Esophagus squamous epithelium (tissue), 5 donors: ENCODE measurements around the gene NRXN3. TPM values are rescaled to one million over a fixed set of nuclear protein-coding genes. Genes with fewer than 3 reads are reported as not detected.

ENCODE experiments used
- DNase-seq: peaks from one replicate; lab custom pipeline; 2025; lab: John Stamatoyannopoulos, UW
- H3K27ac ChIP-seq, 4 donors: fragments of 200-600 bp; sonication (generic); one replicate each; pipeline ENCODE4 v1.5.1; 2016 to 2019; ENCODE audit warnings: mild to moderate bottlenecking in 1 of 4
- H3K27me3 ChIP-seq, 4 donors: fragments of 200-600 bp; sonication (generic); 1 replicate in 3 of 4; 2 replicates in 1 of 4; pipeline versions ENCODE4 v1.5.1 to v1.6.0; 2017 to 2021; ENCODE audit warnings: antibody characterized with exemption in 1 of 4
- H3K36me3 ChIP-seq, 3 donors: fragments of 200-600 bp; sonication (generic); one replicate each; pipeline ENCODE4 v1.5.1; 2016 to 2019
- H3K4me1 ChIP-seq, 3 donors: fragments of 200-600 bp; sonication (generic); one replicate each; pipeline ENCODE4 v1.5.1; 2017 to 2019
- H3K4me3 ChIP-seq, 4 donors: fragments of 200-600 bp; sonication (generic); 1 replicate in 3 of 4; 2 replicates in 1 of 4; pipeline ENCODE4 v1.5.1; 2016 to 2019; ENCODE audit warnings: mild to moderate bottlenecking in 2 of 4, moderate library complexity in 1 of 4
- H3K9me3 ChIP-seq, 3 donors: fragments of 200-600 bp; sonication (generic); one replicate each; pipeline ENCODE4 v1.5.1; 2016 to 2019
- POLR2A ChIP-seq, 4 donors: fragments of 450-650 bp; IDR thresholded peaks; one replicate each; pipeline ENCODE4 v1.6.1; 2017; ENCODE audit warnings: antibody characterized with exemption in 4 of 4, mild to moderate bottlenecking in 4 of 4, moderate library complexity in 3 of 4
- WGBS, 2 donors: methylation state at CpG; one replicate each; pipeline ENCODE4 v1.1.5; 2018; 5-methylcytosine and 5-hydroxymethylcytosine counted together
- intact Hi-C: fragments of 100-400 bp; cut with DNase I; formaldehyde crosslinking; loops from one replicate; pipeline ENCODE4 v1.15.0; 2022
- total RNA-seq, 4 donors: library from RNA; depleted of rRNA; stranded (reverse); fragments of >200 nt; gene quantifications; one replicate each; pipeline ENCODE4 v1.1.0, GENCODE V29; 2016
- TF ChIP-seq, protein P1 (sequence below), 6 experiments: fragments of 450-650 bp in 4 of 6; fragments of 200-600 bp in 2 of 6; sonication (generic) in 2 of 6; IDR thresholded peaks; one replicate each; pipeline ENCODE4 v1.5.1; 2016 to 2019; ENCODE audit warnings: antibody characterized with exemption in 6 of 6, mild to moderate bottlenecking in 4 of 6, moderate library complexity in 4 of 6
- donor health status: DM: yes; HTN: yes; CAD: no.

Gene NRXN3
- total RNA-seq, 4 donors from 2014 or later = 0.30 to 15.8 (median 1.5) TPM

DNA sequence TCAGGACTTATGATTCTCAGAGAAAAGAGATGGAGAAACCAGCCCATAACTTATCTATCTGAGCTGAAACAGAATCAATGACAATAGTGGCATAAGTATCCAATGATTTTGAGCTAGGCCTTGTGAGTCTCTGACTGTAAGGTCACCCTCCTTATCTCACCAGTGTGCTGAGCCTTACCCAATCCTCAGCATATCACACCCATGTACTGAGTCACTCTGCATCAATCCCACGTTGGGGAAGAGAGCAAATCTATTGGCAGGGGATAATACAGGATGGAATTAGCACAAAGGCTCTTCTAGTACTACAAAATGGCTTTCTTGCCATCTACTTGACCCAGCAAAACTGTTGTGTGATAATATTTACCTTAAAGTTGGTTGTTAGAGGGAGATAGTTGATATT is 997.8 kb downstream of the NRXN3 start:
- WGBS, 2 donors = 20 to 27% methylated on average over 1 of the region's 1 CpG

DNA sequence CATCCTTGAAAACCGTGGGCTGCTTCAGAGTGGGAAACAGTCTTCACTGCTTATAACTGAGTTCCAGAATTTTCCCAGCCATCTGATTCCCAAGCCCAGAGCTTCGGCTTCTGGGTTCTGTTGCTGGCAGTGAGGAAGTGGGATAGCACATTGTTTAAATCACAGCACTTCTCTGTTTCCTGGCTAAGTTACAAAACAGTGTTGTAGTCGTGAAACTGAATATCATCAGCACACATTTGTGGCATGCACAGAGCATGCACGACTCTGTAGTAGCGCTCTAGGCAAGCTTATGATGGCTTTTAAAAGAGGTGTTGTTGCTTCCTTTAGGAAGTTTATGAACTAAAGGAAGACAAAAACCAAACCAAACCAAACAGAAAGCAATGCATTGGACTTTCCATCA is 1005.5 kb downstream of the NRXN3 start:
- WGBS, 2 donors = 42 to 43% methylated on average over 5 of the region's 5 CpGs
- Histone ChIP-seq H3K9me3 (no peaks in the 10 kb centered on the region), H3K4me1 (no peaks in the 10 kb centered on the region), H3K36me3 (no peaks in the 10 kb centered on the region), H3K27ac (no peak overlapping the region), H3K4me3 (peak overlapping the region in 1 of 4 donors; percentile 13), H3K27me3 (no peaks in the 10 kb centered on the region)
- intact Hi-C loops = no loop called here
- DNase-seq = no peak
- TF ChIP-seq POLR2A (IDR thresholded peaks at IDR 0.05) = no peak
- TF ChIP-seq, protein P1, sequence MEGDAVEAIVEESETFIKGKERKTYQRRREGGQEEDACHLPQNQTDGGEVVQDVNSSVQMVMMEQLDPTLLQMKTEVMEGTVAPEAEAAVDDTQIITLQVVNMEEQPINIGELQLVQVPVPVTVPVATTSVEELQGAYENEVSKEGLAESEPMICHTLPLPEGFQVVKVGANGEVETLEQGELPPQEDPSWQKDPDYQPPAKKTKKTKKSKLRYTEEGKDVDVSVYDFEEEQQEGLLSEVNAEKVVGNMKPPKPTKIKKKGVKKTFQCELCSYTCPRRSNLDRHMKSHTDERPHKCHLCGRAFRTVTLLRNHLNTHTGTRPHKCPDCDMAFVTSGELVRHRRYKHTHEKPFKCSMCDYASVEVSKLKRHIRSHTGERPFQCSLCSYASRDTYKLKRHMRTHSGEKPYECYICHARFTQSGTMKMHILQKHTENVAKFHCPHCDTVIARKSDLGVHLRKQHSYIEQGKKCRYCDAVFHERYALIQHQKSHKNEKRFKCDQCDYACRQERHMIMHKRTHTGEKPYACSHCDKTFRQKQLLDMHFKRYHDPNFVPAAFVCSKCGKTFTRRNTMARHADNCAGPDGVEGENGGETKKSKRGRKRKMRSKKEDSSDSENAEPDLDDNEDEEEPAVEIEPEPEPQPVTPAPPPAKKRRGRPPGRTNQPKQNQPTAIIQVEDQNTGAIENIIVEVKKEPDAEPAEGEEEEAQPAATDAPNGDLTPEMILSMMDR (IDR thresholded peaks at IDR 0.05) = no peak

More for the DNA sequence above, 997.8 kb downstream of the NRXN3 start:
- Histone ChIP-seq H3K4me3 (no peak overlapping the region), H3K36me3 (no peaks in the 10 kb centered on the region), H3K27me3 (no peaks in the 10 kb centered on the region), H3K27ac (no peak overlapping the region), H3K4me1 (no peaks in the 10 kb centered on the region), H3K9me3 (no peaks in the 10 kb centered on the region)
- DNase-seq = no peak
- TF ChIP-seq, protein P1 (IDR thresholded peaks at IDR 0.05) = no peak
- no peak for TF ChIP-seq POLR2A (IDR thresholded peaks at IDR 0.05)
- intact Hi-C loops = no loop called here

DNA sequence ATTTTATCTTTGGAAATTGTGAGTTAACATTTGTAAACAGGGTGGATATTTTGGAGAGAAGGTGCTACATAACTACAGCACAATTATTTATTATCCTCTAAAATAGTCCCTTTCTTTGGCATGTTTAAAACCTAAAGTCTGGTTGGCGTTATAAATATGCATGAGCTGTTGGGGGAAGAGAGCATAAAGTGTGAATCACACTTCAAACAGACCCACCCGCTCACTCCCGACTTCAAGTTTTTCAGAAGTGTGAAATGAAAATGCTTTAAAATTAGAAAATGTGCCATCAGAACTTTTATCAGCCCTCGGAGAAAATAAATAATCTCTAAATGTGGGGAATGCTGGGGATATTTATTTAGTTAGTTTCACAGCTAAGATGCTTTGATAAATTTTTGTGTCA is 1006.9 kb downstream of the NRXN3 start:
- Histone ChIP-seq H3K27me3 (no peaks in the 10 kb centered on the region), H3K27ac (no peak overlapping the region), H3K9me3 (no peaks in the 10 kb centered on the region), H3K36me3 (no peaks in the 10 kb centered on the region), H3K4me1 (no peaks in the 10 kb centered on the region), H3K4me3 (no peak overlapping the region)
- TF ChIP-seq POLR2A (IDR thresholded peaks at IDR 0.05) = no peak
- TF ChIP-seq, protein P1 (IDR thresholded peaks at IDR 0.05) = no peak
- 53 to 69% methylated on average over 4 of the region's 4 CpGs for WGBS, 2 donors
- DNase-seq = no peak
- intact Hi-C loops = no loop called here

DNA sequence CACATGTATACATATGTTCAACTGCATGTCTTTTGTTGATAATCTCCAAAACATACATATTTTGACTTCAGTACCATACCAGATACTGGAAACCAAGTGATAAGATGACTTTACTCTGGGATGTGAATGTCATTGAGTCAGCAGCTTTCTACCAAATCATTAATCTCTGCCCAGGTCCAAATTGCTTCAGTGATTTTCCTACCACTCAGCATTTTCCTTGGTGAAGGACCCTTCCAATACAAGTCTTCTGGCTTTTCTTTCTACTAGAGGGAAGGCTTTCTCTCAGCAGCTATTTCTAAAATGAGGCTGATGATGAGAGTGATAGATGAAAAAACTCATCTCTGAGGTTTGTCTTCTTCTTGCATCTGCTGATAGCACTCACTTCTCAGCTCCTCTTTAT is 1008.5 kb downstream of the NRXN3 start:
- intact Hi-C loops = no loop called here
- no peaks in the 10 kb centered on the region for H3K36me3 ChIP-seq
- H3K4me3 ChIP-seq = no peak overlapping the region
- H3K27me3 ChIP-seq = no peaks in the 10 kb centered on the region
- no peaks in the 10 kb centered on the region for H3K9me3 ChIP-seq
- TF ChIP-seq, protein P1 (IDR thresholded peaks at IDR 0.05) = no peak
- TF ChIP-seq POLR2A (IDR thresholded peaks at IDR 0.05) = no peak
- H3K4me1 ChIP-seq = no peaks in the 10 kb centered on the region
- DNase-seq = no peak
- no peak overlapping the region for H3K27ac ChIP-seq

DNA sequence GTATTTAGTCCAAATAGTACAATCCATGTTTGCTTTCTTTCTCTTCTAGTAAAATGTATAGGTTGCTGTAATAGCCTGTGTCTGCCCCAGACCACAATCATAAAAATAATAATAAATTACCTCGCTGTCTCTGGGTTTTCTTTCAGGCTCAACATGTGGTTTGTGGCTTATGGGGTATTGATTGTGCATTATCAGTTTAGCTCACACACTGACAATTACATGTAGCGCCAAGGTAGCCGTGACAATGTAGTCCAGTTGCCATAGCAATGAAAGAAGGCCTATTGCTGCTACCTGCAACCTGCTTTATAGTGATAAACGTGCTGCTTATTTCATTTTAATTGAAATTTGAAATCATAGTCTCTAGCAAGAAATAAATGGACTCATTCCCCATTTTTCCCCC is 1009.8 kb downstream of the NRXN3 start:
- TF ChIP-seq POLR2A (IDR thresholded peaks at IDR 0.05) = no peak
- TF ChIP-seq, protein P1 (IDR thresholded peaks at IDR 0.05) = no peak
- intact Hi-C loops = no loop called here

More for the DNA sequence above, 1009.8 kb downstream of the NRXN3 start:
- H3K9me3 ChIP-seq = no peaks in the 10 kb centered on the region
- no peak overlapping the region for H3K27ac ChIP-seq
- H3K36me3 ChIP-seq = no peaks in the 10 kb centered on the region
- no peaks in the 10 kb centered on the region for H3K27me3 ChIP-seq
- no peak for DNase-seq
- no peak overlapping the region for H3K4me3 ChIP-seq
- H3K4me1 ChIP-seq = no peaks in the 10 kb centered on the region
- 77 to 85% methylated on average over 4 of the region's 4 CpGs for WGBS, 2 donors
